T-helper 1 cell (primary cell): ENCODE results near the gene SPR.

Experiments used
- DNase-seq, 5 donors: peaks; one replicate each; pipeline ENCODE4 v3.0.0-alpha.2; 2012 to 2020

SPR gene

GRCh38 chr2:72916743-72917137, 29.5 kb downstream of the SPR start:
- no peak for DNase-seq

DNA sequence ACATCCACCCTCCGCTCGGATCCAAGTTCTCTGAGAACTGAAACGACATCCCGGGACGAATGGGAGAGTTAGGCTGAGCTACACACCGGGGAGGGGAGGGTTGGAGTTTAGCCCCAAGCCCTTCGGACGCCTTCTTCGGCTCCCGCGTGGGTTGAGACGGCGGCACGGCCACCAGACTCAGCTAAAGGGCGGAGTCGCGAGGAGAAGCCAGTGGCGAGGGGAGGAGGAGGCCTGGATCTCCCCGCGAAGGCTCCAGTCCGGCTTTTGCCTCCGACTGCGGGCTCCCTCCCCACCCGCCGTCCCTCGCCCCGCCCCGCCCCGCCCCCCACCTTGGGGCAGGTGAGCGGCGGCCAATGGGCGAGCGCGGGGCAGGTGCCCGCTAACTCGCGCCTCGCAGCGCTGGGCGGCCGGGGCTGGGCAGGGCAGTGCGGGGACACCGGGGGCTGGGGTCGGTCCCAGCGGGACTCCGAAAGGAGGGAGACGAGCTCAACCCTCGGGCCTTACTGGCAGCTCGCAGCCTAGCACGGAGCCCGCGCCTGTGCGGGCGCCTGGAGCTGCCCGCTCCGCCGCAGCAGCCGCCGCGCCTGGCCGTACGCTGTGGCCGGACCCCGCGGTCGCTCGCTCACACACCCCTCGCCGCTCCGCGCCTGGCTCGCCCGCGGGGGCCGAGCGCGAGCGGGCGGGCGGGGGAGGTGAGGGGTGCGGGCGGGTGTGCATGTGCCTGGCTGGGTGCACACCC, 30.1 kb downstream of the SPR start, which contains the start of gene EMX1:
EMX1 (plus strand) TSS at position 382 of the 739 bp plus-strand sequence; CDS start at position 716, 334 bp downstream.
- peak in 3 of 5 donors; percentile 23 to 43 (median 39) for DNase-seq

DNA sequence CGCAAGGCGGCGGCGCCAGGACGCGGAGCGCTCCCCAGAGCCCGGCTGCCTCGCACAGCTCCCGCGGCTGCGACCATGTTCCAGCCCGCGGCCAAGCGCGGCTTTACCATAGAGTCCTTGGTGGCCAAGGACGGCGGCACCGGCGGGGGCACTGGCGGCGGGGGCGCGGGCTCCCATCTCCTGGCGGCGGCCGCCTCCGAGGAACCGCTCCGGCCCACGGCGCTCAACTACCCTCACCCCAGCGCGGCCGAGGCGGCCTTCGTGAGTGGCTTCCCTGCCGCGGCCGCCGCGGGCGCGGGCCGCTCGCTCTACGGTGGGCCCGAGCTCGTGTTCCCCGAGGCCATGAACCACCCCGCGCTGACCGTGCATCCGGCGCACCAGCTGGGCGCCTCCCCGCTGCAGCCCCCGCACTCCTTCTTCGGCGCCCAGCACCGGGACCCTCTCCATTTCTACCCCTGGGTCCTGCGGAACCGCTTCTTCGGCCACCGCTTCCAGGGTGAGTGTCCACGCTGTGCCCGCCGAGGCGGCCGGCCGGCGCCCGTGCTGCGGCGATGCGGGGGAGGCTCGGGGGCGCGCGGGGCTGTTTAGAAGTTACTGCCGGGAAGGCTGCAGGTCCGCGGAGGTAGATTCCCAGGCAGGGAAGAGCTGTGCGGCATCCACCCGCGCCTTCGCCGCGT, 30.8 kb downstream of the SPR start:
- no peak for DNase-seq

DNA sequence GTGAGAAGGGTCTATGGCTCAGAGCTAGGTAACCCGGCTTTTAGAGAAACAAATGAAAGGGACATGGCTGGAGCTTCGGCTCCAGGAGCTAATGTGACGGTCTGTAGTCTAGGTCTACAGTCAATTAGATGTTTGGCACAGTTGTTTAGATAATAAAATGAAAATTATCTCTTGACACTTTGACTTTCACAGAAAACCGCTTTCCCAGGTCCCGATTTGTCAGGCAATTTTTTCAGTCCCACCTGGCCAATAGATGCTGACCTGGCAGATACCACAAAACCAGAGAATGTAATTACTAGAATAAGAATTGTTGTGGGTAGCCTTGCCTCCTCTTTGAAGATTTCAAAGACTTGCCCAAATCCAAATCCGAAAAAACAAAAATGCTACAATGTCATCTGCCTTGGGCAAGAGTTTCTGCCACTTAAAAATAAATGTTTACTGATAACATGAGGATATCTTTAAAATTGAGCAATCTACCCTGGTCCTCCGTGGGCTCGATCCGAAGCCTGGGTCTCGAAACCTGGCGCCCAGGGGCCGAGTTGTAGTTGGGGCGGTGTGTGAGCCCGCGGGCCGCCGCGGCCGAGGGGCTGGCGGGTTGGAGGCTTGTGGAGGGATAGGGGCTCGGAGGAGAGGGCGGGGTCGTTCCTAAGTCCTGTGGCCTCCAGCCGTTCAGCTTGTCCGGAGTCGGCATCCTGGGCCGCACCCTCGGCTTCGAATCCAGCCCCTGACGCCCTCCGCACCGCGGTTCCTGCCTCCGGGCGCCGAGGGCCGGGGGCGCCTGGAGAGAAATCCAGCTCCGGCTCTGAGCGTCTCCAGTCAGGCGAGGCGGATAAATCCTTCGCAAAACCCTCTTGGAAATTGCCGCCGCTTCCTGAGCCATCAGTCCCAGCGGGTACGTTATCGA, 32.5 kb downstream of the SPR start:
- DNase-seq, result no peak

GRCh38 chr2:72920318-72921087, 33.3 kb downstream of the SPR start:
- DNase-seq, result no peak

DNA sequence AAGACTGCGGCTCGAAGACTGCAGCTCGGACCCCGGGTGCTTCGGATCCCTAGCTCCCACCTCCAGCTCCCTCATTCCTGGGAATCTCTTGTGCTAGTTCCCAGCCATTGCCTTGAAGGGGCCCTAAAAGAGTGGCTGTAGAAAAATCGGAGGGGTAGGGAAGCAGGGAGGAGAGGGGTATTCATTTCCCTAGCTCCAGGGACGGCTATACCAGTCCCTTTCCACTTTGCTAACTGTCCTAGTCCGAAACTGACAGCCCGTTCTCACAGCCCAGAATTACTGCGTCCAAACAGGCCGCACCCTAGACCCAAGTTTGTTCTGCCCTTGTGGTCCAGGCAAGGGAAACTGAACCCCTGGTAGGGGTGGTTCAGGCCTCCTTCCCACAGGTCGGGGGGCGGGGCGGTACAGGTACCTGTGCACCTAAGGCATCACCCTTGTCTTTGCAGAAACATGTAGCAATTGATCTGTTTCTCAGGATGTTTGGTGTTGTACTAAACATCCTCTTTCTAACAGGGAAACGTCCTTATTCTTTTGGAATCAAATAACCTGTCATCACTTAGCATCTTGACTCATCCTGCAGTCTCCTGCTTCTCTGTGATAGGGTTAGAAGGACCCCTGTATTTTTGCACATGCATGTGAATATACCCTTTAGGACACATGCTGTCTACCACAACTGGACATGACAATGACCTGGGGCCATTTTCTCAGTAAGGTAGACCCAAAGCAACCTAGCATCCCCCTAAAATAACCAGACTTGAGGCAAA, 34.1 kb downstream of the SPR start:
- no peak for DNase-seq

DNA sequence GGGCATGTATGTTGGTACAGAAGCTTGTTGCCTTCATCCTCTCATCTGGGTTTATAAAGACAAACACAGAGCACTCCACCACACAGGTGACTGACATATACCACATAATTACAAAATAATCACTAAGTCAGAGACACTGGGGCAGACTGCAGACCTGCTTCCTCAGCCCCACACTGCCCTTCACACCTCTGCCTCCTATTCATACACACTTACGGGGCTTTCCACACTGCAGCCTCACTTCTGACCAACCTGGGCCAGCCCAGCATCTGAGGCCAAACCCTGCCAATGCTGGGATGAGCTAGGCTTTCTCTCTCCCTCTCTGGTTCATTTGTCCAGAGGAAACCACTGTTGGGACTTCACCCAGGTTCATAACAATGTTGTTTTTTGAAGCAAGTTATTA, 34.6 kb downstream of the SPR start:
- no peak for DNase-seq

DNA sequence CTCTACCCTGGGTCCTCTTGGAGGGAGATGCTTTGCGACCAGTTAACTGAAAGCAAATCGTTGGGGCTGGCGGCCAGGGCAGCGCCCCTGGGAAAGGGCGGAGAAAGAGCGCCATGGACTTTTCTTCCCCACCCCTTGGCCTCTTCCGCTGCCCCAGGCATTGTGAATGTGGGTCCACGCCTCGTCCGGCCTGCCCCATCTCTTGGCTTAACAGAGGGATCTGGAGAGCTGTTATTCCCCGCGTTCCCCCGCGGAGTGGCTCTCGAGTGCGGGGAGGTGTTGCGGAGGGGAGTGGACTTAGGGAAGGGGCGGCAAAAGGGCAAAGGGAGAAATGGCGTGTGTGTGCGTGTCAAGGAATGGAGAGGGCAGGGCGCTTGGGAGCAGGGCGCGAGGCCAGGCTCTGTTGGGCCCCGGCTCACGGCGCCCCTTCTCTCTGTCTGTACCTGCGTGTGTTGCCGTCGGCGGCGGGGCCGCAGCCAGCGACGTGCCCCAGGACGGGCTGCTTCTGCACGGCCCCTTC, 36.7 kb downstream of the SPR start:
- DNase-seq, result no peak

DNA sequence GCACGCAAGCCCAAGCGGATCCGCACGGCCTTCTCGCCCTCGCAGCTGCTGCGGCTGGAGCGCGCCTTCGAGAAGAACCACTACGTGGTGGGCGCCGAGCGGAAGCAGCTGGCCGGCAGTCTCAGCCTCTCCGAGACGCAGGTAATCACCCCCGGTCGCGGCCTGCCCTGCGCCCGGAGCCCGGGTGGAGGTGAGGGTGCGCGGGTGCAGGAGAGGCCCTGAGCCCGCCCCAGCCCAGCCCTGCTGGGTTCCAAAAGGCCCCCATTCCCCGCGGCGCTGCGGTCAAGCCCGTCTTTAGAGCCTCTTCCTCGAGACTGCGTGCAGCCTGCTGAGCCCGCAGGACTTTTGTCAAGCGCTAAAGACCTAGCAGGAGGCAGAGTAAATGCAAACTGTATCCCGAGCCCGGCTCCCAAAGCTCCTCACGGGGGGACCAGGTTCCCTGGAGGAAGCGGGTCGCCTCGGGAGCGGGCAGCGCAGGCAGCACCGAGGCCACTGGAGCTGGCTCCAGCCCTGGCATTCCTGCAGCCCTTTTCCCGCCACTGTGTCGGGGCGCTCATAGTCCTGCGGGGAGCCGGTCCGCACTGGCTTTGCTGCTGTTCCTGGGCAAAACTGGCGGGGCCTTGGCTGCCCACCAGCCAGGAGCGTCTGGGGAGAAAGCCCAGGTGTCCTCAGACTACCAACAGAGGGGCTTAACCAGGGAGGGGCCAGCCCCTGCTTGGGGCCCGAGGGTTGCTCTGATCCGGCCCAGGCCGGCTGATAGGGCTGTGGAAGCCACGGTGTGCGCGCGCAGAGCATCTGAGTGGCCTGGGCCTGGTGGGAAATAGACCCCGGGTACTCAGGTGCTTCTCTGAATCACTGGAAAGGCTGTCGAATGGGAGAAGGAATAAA, 37.4 kb downstream of the SPR start:
- DNase-seq, result no peak

DNA sequence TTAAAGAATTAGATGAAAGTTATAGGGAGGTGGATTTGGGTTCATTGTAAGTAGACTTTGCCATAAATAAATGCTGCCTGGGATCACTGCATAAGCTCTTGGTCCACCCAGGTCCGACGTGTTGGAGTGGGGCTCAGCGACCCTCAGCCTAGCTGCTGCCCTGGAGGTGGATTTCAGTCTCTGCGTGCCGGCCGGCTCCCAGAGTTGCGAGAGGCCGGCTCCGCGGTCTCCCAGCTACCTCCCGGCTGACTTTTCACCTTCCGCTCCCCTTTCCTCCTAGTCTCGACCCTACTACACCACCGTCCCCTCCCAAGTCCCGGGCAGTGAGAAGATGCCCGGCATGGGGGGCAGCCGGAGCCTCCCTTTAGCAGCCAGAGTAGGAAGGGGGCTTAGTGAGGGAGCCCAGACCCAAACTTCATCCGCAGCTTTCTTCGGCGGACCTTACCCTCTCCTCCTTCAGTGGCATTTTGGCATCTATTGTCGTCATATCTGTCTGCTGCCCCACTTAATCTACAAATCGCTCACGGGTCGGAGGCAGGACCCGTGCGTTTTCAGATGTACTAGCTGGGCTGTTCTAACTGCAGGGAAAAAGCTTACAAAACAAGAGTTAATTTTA, 38.2 kb downstream of the SPR start:
- DNase-seq, result no peak

DNA sequence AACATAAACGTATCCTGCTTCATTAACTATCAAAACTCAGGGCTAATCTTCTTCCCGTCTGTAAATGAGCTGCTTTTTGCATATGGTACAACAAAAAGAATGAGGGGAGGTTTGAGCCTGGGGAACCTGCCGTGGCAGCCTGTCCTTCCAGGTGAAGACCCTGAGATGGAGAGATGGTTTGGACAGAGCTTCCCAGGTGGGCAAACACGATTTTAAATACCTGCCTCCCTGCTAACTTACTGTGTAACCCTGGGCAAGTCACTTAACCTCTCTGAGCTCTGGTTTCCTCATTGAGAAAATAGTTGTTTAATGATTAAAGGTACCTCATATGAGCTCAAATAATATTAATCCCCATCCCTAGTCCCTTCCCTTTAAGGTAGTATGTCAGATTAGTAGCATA, 39.2 kb downstream of the SPR start:
- DNase-seq, result no peak

DNA sequence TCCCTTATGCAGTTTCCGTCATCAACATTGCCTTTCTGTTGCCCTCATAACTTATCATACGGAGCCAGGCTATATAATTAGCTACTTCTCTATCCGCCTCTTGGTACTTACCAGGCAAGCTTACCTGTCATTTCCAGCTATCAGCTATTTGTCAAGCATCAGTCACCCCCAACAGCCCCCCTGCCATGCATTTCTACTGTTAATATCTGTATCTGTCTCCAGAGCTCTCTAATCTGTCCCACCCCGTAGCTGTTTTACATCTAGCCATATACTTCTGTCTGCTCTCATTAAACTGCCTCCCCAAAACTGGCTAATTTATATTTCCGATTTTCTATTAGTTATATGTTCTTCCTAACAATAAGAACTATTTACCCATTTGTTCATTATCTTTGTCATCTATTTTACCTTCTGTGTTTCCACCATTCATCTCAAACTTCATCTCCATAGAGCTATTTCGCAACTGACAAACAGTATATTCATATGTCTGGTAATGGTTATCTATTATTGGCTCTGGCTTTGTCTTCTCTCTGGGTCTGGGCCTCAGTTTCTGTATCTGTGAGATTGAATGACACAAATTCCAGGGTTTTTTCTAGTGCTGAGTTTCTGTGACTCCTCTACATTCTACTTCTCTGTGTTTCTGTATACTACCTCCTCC, 39.7 kb downstream of the SPR start:
- DNase-seq, result no peak

DNA sequence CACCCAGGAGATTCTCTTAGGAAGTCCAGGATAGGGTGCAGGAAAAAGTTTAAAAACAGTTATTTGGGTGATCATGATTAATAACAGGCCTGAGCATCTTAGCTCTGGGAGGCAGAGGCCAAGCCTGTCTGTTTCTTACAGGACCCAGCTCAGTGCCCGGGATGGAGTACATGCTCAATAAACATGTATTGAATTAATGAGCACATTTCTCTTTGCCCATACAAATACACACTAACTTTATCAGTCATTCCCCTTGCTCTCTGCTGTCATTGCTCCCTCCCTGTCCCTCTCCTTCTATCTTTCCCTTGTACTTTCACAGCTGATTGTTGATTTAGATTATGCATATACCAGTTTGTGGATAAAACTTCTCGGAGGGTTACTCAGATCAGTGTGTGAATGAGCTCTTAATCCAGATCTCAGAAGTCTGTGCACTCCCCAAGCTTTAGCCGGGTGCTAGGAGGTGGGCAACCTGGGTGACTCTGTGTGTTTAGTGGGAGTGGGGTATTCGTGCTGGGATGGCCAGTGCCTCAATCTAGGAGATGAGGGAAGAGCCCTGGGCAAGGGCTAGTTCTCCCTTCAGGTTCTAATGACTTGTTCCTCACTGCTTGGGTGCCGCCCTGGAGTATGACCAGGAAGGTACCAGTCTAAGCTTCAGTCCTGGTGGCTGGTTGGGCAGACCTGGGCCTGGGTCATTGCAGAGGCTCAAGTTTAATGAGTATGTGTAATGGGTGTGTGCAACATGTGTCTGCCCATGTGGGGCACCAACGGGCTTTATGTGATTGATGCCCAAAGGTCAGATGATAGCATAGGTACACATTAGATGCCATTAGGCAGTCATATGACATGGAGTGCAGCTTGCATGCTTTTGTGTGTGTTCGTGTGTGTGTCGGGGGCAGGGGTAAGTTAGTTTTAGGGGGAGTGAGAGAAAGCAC, 40.7 kb downstream of the SPR start:
- DNase-seq, result no peak

DNA sequence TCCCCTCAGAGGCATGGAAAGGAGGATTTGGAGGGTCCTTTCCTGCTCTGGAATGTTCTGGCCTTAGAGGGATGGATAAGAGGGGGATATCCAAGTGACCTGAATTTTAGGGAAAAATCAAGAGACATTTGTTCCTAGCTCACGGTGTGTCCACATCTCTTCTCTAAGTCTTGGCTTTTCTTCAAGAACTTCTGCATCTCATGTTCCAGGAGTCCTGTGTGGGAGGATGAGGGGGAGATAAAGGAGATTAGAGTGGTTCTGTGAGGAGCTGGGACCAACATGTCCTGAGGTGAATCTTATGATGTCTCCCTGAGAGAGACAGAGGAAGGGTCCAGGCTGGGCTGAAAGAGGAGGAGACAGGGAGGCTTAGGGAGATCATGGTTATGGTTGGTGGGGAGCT, 41.8 kb downstream of the SPR start:
- DNase-seq, result no peak

- no peak for DNase-seq
Observed at GRCh38 chr2:72931280-72931910, 44.2 kb downstream of the SPR start.

- DNase-seq, result peak in 1 of 5 donors; percentile 34
Observed at GRCh38 chr2:72932045-72932740, 45.0 kb downstream of the SPR start.

GRCh38 chr2:72932805-72933204, 45.6 kb downstream of the SPR start:
- no peak for DNase-seq
